ENCODE results near the gene SHMT2. TPM values are rescaled to one million over a fixed set of nuclear protein-coding genes. Genes with fewer than 3 reads are reported as not detected.

SHMT2 gene
- total and polyA plus RNA-seq, 2 donors (not counting 3 experiments of a cell fraction or from before 2014, with no cell fraction given), result 155 to 243 TPM

DNA sequence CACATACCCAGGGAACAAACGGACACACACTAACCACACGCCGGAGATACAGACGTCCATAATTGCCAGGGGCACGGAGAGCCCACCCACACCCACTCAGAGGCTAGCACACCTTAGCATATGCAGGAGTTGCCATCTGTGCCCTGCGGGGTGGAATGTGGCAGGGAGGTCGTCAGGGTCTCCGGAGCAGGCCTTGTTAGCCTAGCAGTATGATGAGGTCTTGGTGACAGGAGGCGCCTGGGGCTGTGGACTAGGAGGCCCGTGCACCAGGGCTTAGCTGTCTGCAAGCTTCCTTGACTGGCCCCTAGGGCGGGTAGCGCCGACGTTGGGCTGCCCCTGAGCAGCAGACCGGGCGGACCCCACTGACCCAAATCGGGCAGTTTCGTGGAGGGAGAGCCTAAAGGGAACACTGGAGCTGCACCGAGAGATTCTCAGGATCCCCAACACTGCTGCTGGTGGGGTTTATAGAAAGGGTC, 11.5 kb downstream of the SHMT2 start:
- DNase-seq (ENCODE audit: low read depth, low spot score) (no peak), FAIRE-seq (no peak)
- no peaks in the 10 kb centered on the region for H3K36me3 ChIP-seq (ENCODE audit: control insufficient read depth in 2 of 2, extremely low read depth in 1 of 2, insufficient read depth in 2 of 2, low read length in 2 of 2)
- H3K9me1 ChIP-seq (replicated peaks; ENCODE audit: control insufficient read depth, extremely low read depth, insufficient read depth, low read length), result no peaks in the 10 kb centered on the region
- intact Hi-C loops (cut with micrococcal nuclease) (loop anchor here (5.0 kb wide), 2 partner anchors 114 to 129 kb away; partner anchors contain the start of genes LRP1 and STAT6), dilution Hi-C loops (cut with MboI; ENCODE audit: extremely low pct_ligation_motif_present, low sequenced_read_pairs) (no loop called here)
- no peaks in the 10 kb centered on the region for H4K20me1 ChIP-seq (replicated peaks; ENCODE audit: control insufficient read depth, extremely low read depth, insufficient read depth, low read length)
- no peaks in the 10 kb centered on the region for H3K79me2 ChIP-seq (ENCODE audit: control insufficient read depth, insufficient read depth, low read length)
- H3K27ac ChIP-seq (ENCODE audit: insufficient read depth, low read depth, low read length), result no peak overlapping the region
- H3K4me2 ChIP-seq (ENCODE audit: insufficient read depth, low read length), result no peak overlapping the region
- ChIA-PET POLR2A (interaction anchor here (1.1 kb wide), 1 partner anchor 12 kb away, joined by 3 read pairs; the partner anchor contains the start of gene SHMT2), CTCF (interaction anchor here (0.9 to 10.7 kb wide), 8 partner anchors 10 to 239 kb away, joined by 3 to 214 read pairs (median 36); partner anchors contain the start of genes NXPH4, SHMT2 and STAC3)
- H3K4me1 ChIP-seq (ENCODE audit: control insufficient read depth, extremely low read depth, insufficient read depth, low read length), result peaks cover 28% of the 10 kb centered on the region
- H3K9me3 ChIP-seq (replicated peaks; ENCODE audit: control insufficient read depth, insufficient read depth, low read length), result no peaks in the 10 kb centered on the region
- TF ChIP-seq POLR2A (IDR thresholded peaks at IDR 0.05; ENCODE audit: low read depth, low read length) (no peak), EZH2 (IDR thresholded peaks at IDR 0.05; ENCODE audit: borderline replicate concordance, low read depth, low read length, severe bottlenecking) (no peak)
- TF ChIP-seq, protein P1, sequence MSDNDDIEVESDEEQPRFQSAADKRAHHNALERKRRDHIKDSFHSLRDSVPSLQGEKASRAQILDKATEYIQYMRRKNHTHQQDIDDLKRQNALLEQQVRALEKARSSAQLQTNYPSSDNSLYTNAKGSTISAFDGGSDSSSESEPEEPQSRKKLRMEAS (IDR thresholded peaks at IDR 0.05; ENCODE audit: insufficient read depth, insufficient read length), result no peak
- no peak overlapping the region for H3K9ac ChIP-seq (replicated peaks; ENCODE audit: extremely low read depth, insufficient read depth, low read length)
- H2AFZ ChIP-seq (ENCODE audit: low read depth, low read length), result no peak overlapping the region
- peaks cover 58% of the 10 kb centered on the region in 2 experiments for H3K27me3 ChIP-seq (ENCODE audit: control insufficient read depth in 2 of 2, insufficient read depth in 2 of 2, low read length in 2 of 2)
- no peak overlapping the region for H3K4me3 ChIP-seq (replicated peaks in 1 of 3; ENCODE audit: insufficient read depth in 1 of 3, low read depth in 1 of 3, low read length in 3 of 3)
- BruUV-seq (replicated peaks), result no TSS peak

DNA sequence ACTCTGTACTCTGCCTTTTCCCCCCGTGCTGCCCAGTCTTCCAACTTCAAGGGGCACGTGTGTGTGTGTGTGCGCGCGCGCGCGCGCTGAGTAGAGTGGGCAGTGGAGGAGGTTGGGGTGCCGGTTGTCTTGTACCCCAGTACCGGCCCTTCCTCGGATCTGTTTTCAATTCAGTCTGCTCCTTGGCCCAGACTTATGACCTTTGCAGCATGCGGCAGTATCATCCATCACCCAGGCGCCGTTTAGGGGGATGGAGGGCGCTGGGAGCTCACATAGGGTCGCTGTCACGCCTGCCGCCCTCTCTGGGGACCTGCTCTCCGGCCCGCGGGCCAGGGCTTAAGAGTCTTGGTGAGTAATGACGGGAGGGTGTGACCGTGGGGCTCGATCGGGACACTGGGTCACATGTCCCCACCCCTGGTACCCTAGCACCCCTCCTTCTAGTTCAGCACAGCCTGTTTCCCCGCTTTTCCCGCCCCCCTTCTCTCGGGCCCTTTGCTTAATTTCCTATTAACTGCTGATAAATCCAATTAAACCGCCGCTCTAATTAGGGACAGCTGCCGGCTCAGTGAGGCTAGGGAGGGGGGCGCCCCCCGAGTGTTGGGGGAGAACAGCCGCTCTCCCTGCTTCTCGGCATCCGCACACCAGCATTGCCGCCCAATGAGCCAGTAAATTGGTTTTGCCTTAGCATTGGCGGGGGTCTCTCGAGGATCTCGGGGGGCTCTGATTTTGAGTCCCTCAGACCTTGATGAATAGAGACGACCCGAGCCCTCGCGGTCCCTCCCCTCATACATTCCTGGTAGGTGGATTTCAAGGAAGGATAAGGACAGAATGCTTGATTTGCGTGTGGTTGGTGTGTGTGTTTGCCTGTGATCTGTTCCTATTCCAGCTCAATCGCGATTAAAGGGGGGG, 12.1 kb downstream of the SHMT2 start:
- Histone ChIP-seq H3K9me3 (replicated peaks; ENCODE audit: control insufficient read depth, insufficient read depth, low read length) (no peaks in the 10 kb centered on the region), H3K36me3 (ENCODE audit: control insufficient read depth in 2 of 2, extremely low read depth in 1 of 2, insufficient read depth in 2 of 2, low read length in 2 of 2) (no peaks in the 10 kb centered on the region), H2AFZ (ENCODE audit: low read depth, low read length) (no peak overlapping the region), H3K4me1 (ENCODE audit: control insufficient read depth, extremely low read depth, insufficient read depth, low read length) (peaks cover 28% of the 10 kb centered on the region), H3K9ac (replicated peaks; ENCODE audit: extremely low read depth, insufficient read depth, low read length) (no peak overlapping the region), H3K9me1 (replicated peaks; ENCODE audit: control insufficient read depth, extremely low read depth, insufficient read depth, low read length) (no peaks in the 10 kb centered on the region), H4K20me1 (replicated peaks; ENCODE audit: control insufficient read depth, extremely low read depth, insufficient read depth, low read length) (no peaks in the 10 kb centered on the region), H3K27ac (ENCODE audit: insufficient read depth, low read depth, low read length) (no peak overlapping the region), H3K27me3 (ENCODE audit: control insufficient read depth in 2 of 2, insufficient read depth in 2 of 2, low read length in 2 of 2) (peaks cover 53% of the 10 kb centered on the region in 2 experiments), H3K4me3 (replicated peaks in 1 of 3; ENCODE audit: insufficient read depth in 1 of 3, low read depth in 1 of 3, low read length in 3 of 3) (no peak overlapping the region), H3K79me2 (ENCODE audit: control insufficient read depth, insufficient read depth, low read length) (no peaks in the 10 kb centered on the region), H3K4me2 (ENCODE audit: insufficient read depth, low read length) (no peak overlapping the region)
- no peak for FAIRE-seq
- intact Hi-C loops (cut with micrococcal nuclease) (loop anchor here (5.0 kb wide), 2 partner anchors 114 to 129 kb away; partner anchors contain the start of genes LRP1 and STAT6), dilution Hi-C loops (cut with MboI; ENCODE audit: extremely low pct_ligation_motif_present, low sequenced_read_pairs) (no loop called here)
- DNase-seq (ENCODE audit: low read depth, low spot score), result no peak
- peak; percentile 90 for TF ChIP-seq EZH2 (IDR thresholded peaks at IDR 0.05; ENCODE audit: borderline replicate concordance, low read depth, low read length, severe bottlenecking)
- TF ChIP-seq, protein P2, sequence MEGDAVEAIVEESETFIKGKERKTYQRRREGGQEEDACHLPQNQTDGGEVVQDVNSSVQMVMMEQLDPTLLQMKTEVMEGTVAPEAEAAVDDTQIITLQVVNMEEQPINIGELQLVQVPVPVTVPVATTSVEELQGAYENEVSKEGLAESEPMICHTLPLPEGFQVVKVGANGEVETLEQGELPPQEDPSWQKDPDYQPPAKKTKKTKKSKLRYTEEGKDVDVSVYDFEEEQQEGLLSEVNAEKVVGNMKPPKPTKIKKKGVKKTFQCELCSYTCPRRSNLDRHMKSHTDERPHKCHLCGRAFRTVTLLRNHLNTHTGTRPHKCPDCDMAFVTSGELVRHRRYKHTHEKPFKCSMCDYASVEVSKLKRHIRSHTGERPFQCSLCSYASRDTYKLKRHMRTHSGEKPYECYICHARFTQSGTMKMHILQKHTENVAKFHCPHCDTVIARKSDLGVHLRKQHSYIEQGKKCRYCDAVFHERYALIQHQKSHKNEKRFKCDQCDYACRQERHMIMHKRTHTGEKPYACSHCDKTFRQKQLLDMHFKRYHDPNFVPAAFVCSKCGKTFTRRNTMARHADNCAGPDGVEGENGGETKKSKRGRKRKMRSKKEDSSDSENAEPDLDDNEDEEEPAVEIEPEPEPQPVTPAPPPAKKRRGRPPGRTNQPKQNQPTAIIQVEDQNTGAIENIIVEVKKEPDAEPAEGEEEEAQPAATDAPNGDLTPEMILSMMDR (IDR thresholded peaks at IDR 0.05; ENCODE audit: extremely low read depth in 1 of 2, insufficient read depth in 1 of 2, low read depth in 1 of 2, low read length in 2 of 2), result no peak
- POLR2A ChIA-PET, result interaction anchor here (0.9 to 1.5 kb wide), 2 partner anchors 12 to 28 kb away, joined by 3 to 4 read pairs; partner anchors contain the start of gene SHMT2
- no TSS peak for BruUV-seq (replicated peaks)
- CTCF ChIA-PET, result interaction anchor here (1.4 to 10.7 kb wide), 18 partner anchors 8 to 240 kb away, joined by 4 to 214 read pairs (median 7); partner anchors contain the start of genes GLI1, NXPH4, SHMT2 and STAC3
